Stimulated activated CD4-positive, alpha-beta T cell treated with anti-CD3 and anti-CD28 coated beads, Interleukin-2, amount 100 ng/mL, for 24 hours (primary cell): ENCODE results near the gene CYTL1.

Experiments
- DNase-seq, 2 donors: peaks; one replicate each; pipeline ENCODE4 v3.0.0-alpha.2; 2020

Gene CYTL1

GRCh38 chr4:4995103-4995907, 24.0 kb downstream of the CYTL1 start:
- peak; percentile 29 to 65 for DNase-seq

GRCh38 chr4:4994312-4995097, 24.8 kb downstream of the CYTL1 start:
- no peak for DNase-seq

GRCh38 chr4:4992833-4993232, 26.4 kb downstream of the CYTL1 start:
- no peak for DNase-seq

GRCh38 chr4:4991541-4992099, 27.6 kb downstream of the CYTL1 start:
- no peak for DNase-seq

- DNase-seq: no peak
These were observed 28.3 kb downstream of the CYTL1 start for GRCh38 chr4:4990857-4991540.

GRCh38 chr4:4990329-4990728, 28.9 kb downstream of the CYTL1 start:
- no peak for DNase-seq

GRCh38 chr4:4989083-4989622, 30.1 kb downstream of the CYTL1 start:
- DNase-seq: no peak

GRCh38 chr4:4987656-4988055, 31.6 kb downstream of the CYTL1 start:
- no peak for DNase-seq

GRCh38 chr4:4986841-4987240, 32.4 kb downstream of the CYTL1 start:
- no peak for DNase-seq

GRCh38 chr4:4985844-4986243, 33.4 kb downstream of the CYTL1 start:
- no peak for DNase-seq

GRCh38 chr4:4985036-4985435, 34.2 kb downstream of the CYTL1 start:
- DNase-seq: no peak

GRCh38 chr4:4984186-4984585, 35.1 kb downstream of the CYTL1 start:
- DNase-seq: no peak

GRCh38 chr4:4981827-4982226, 37.4 kb downstream of the CYTL1 start:
- DNase-seq: no peak

GRCh38 chr4:4981427-4981826, 37.8 kb downstream of the CYTL1 start:
- DNase-seq: no peak

- DNase-seq: no peak
These were observed 38.5 kb downstream of the CYTL1 start for GRCh38 chr4:4980621-4981230.

GRCh38 chr4:4979971-4980370, 39.3 kb downstream of the CYTL1 start:
- no peak for DNase-seq

- no peak for DNase-seq
These were observed 44.5 kb downstream of the CYTL1 start for GRCh38 chr4:4974727-4975126.

GRCh38 chr4:4971796-4972195, 47.5 kb downstream of the CYTL1 start:
- no peak for DNase-seq

GRCh38 chr4:4969298-4969697, 50.0 kb downstream of the CYTL1 start:
- no peak for DNase-seq

GRCh38 chr4:4968161-4968725, 51.0 kb downstream of the CYTL1 start:
- DNase-seq: no peak
